GM18505 (cell line): Measurements from ENCODE around the gene ENOX1.
A peak's percentile ranks its signal among the peaks of the same experiment; 100 is the strongest.

ENCODE experiments used
- ATAC-seq: cut with Tn5 transposase; IDR thresholded peaks from one replicate; pipeline ENCODE4 v1.9.1; 2021; ENCODE audit not compliant: unreplicated experiment
- POLR2A ChIP-seq: IDR thresholded peaks from 4 replicates; pipeline ENCODE4 v1.6.1; 2011; ENCODE audit warnings: borderline replicate concordance; ENCODE audit not compliant: insufficient read depth, insufficient read length; ENCODE audit errors: extremely low read depth

The ENOX1 gene

GRCh38 chr13:43329702-43330101 is 457.1 kb downstream of the ENOX1 start:
- no peak for TF ChIP-seq POLR2A
- no peak for ATAC-seq

- no peak for TF ChIP-seq POLR2A
- ATAC-seq, result no peak
These were observed 457.9 kb downstream of the ENOX1 start for GRCh38 chr13:43328907-43329306.

GRCh38 chr13:43326100-43326499 is 460.7 kb downstream of the ENOX1 start:
- ATAC-seq, result no peak
- no peak for TF ChIP-seq POLR2A

- no peak for ATAC-seq
- no peak for TF ChIP-seq POLR2A
These were observed 461.1 kb downstream of the ENOX1 start for GRCh38 chr13:43325636-43326035.

GRCh38 chr13:43324129-43324528 is 462.6 kb downstream of the ENOX1 start:
- no peak for ATAC-seq
- TF ChIP-seq POLR2A, result no peak

GRCh38 chr13:43319617-43320444 is 466.9 kb downstream of the ENOX1 start:
- TF ChIP-seq POLR2A, result no peak

GRCh38 chr13:43316946-43317353 is 469.8 kb downstream of the ENOX1 start:
- TF ChIP-seq POLR2A, result no peak
- no peak for ATAC-seq

More at GRCh38 chr13:43319617-43320444, 466.9 kb downstream of the ENOX1 start:
- ATAC-seq, result no peak

- no peak for TF ChIP-seq POLR2A
- no peak for ATAC-seq
These were observed 470.5 kb downstream of the ENOX1 start for GRCh38 chr13:43316281-43316680.

GRCh38 chr13:43315522-43315921 is 471.2 kb downstream of the ENOX1 start:
- ATAC-seq, result no peak
- TF ChIP-seq POLR2A, result no peak

GRCh38 chr13:43309311-43309710 is 477.5 kb downstream of the ENOX1 start:
- no peak for ATAC-seq
- no peak for TF ChIP-seq POLR2A

GRCh38 chr13:43307921-43308433 is 478.8 kb downstream of the ENOX1 start:
- peak; percentile 95 for ATAC-seq
- no peak for TF ChIP-seq POLR2A

GRCh38 chr13:43307221-43307920 is 479.4 kb downstream of the ENOX1 start:
- ATAC-seq, result no peak
- no peak for TF ChIP-seq POLR2A

- TF ChIP-seq POLR2A, result no peak
- no peak for ATAC-seq
These were observed 480.4 kb downstream of the ENOX1 start for GRCh38 chr13:43306372-43306771.

- ATAC-seq, result no peak
- no peak for TF ChIP-seq POLR2A
These were observed 481.4 kb downstream of the ENOX1 start for GRCh38 chr13:43305416-43305815.
